ENCODE results near the gene ZNF280D.

DNA sequence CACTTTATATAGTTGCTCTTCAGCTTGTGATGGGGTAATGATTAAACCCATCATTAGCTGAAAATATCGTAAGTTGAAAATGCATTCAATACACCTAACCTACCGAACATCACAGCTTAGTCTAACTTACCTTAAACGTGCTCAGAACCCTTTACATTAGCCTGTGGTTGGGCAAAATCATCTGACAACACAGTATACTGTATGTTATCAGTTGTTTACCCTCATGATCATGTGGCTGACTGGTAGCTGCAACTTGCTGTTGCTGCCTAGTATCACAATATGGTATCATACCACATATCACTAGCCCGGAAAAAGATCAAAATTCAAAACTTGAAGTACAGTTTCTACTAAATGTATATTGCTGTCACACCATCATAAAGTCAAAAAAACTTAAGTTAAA, 9.5 kb downstream of the ZNF280D start:
- TF ChIP-seq POLR2A (IDR thresholded peaks at IDR 0.05; ENCODE audit: low read depth) (no peak), CTCF (IDR thresholded peaks at IDR 0.05) (no peak), POLR2AphosphoS5 (IDR thresholded peaks at IDR 0.05) (no peak), EP300 (IDR thresholded peaks at IDR 0.05) (no peak)

All from esophagus muscularis mucosa (tissue), 4 donors.